Loucy (cell line): ENCODE results near the gene ASTL.

Source experiments
- EZH2phosphoT487 ChIP-seq: fragments of 200-600 bp; IDR thresholded peaks from 2 replicates; pipeline ENCODE4 v1.6.1; 2018; ENCODE audit warnings: antibody characterized with exemption, mild to moderate bottlenecking, moderate library complexity, borderline replicate concordance
- TF ChIP-seq, protein P1 (sequence below): fragments of 200-600 bp; sonication (generic); conservative IDR thresholded peaks from 2 replicates; pipeline ENCODE4 v1.5.1; 2014; ENCODE audit warnings: mild to moderate bottlenecking, antibody characterized with exemption, low read length

DNA sequence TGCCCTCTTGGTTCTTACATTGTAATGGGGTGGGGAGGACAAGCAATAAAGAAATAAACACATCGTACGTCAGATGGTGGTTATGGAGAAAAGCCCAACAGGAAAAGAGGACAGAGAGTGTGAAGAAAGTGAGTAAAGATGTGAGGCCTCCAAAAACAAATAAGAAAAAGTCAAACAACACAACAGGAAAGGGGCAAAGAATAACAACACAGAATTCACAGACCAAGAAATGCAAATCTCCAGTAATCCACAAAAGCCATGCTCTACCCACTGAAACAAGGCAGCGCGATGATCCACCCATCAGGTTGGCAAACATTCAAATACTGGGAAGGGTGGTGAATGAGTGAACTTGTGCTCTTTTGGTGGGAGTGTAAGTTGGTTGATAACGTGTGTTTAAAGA is 23.6 kb upstream of the ASTL start:
- TF ChIP-seq, protein P1, sequence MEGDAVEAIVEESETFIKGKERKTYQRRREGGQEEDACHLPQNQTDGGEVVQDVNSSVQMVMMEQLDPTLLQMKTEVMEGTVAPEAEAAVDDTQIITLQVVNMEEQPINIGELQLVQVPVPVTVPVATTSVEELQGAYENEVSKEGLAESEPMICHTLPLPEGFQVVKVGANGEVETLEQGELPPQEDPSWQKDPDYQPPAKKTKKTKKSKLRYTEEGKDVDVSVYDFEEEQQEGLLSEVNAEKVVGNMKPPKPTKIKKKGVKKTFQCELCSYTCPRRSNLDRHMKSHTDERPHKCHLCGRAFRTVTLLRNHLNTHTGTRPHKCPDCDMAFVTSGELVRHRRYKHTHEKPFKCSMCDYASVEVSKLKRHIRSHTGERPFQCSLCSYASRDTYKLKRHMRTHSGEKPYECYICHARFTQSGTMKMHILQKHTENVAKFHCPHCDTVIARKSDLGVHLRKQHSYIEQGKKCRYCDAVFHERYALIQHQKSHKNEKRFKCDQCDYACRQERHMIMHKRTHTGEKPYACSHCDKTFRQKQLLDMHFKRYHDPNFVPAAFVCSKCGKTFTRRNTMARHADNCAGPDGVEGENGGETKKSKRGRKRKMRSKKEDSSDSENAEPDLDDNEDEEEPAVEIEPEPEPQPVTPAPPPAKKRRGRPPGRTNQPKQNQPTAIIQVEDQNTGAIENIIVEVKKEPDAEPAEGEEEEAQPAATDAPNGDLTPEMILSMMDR = no peak
- TF ChIP-seq EZH2phosphoT487 = no peak
